Coronary artery (tissue), 2 donors: ENCODE data around the gene EYA2.

Source experiments
- DNase-seq: peaks from one replicate; pipeline ENCODE4 v3.0.0-alpha.2; 2017; ENCODE audit warnings: low spot score
- H3K27ac ChIP-seq, 2 donors: fragments of 200-600 bp; sonication (generic); one replicate each; pipeline ENCODE4 v1.5.1; 2016 to 2019
- H3K4me3 ChIP-seq: fragments of 200-600 bp; sonication (generic); 2 replicates; pipeline ENCODE4 v1.5.1; 2016; ENCODE audit warnings: mild to moderate bottlenecking, moderate library complexity
- CTCF ChIP-seq: fragments of 200-600 bp; sonication (generic); IDR thresholded peaks from one replicate; pipeline ENCODE4 v1.5.1; 2019; ENCODE audit warnings: antibody characterized with exemption

The EYA2 gene

DNA sequence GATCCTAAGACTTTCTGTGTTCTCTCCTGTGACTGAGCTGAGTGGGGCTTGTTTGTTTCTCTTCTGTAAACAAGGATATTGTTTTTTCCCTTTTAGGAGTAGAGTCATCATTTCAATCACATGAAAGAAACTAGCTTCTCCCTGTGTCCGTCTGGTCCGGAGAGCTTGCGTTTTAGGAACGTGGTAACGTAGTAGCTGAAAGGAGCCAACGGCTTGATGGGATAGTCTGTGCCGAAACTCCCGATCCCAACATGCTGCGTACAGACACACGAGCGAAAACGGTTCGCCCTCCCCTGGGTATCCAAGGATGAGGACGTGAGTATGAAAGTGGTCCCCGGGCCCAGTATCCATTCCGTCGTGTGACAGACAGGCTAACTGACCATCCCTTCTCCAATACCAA, 315.3 kb downstream of the EYA2 start:
- Histone ChIP-seq H3K4me3 (no peak overlapping the region), H3K27ac (no peak overlapping the region)
- no peak for TF ChIP-seq CTCF
- DNase-seq = no peak

GRCh38 chr20:47210470-47210869, 315.8 kb downstream of the EYA2 start:
- Histone ChIP-seq H3K27ac (no peak overlapping the region), H3K4me3 (no peak overlapping the region)
- TF ChIP-seq CTCF = no peak
- DNase-seq = no peak

DNA sequence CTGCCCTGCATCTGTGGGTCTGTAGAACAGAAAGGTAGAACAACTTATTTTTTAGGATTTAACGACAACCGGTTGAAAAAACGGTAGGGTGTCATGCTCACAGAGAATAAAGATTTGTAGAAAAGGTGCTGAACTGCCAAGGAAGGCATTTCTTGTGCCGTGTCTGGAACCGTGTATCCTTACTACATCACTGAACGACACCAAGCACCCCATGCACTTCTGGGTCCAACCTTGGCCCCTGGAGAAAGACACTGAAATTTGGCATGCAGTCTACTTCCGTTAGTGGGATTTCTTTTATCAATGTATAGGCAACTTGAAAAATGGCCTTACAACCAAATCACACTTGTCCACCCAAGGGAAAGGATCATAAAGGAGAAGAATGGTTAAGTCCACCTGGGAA, 316.4 kb downstream of the EYA2 start:
- no peak for TF ChIP-seq CTCF
- H3K4me3 ChIP-seq = no peak overlapping the region
- no peak overlapping the region for H3K27ac ChIP-seq
- no peak for DNase-seq

GRCh38 chr20:47212606-47213207, 318.1 kb downstream of the EYA2 start:
- Histone ChIP-seq H3K27ac (no peak overlapping the region), H3K4me3 (no peak overlapping the region)
- TF ChIP-seq CTCF = no peak
- no peak for DNase-seq

DNA sequence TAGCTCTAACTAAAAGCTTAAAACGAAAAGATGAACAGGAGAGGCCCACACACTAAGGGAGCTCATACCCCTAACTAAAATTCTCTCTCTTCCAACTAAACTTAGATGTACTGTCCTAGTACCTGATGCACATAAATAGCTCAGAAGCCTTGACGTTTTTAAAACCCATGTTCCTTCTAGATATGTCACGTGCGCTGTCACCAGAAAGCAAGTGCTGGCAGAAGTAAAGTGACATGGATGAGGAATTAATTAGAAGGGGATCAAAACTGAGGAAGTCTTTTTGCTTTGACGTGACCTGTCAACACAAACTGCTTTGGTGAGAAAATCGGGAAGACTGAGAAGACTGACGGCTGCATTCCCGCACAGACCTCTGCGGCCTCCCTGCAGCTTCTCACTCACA, 319.3 kb downstream of the EYA2 start:
- TF ChIP-seq CTCF = no peak
- DNase-seq = no peak
- Histone ChIP-seq H3K27ac (no peak overlapping the region), H3K4me3 (no peak overlapping the region)

GRCh38 chr20:47215653-47216397, 321.2 kb downstream of the EYA2 start:
- no peak for TF ChIP-seq CTCF
- H3K4me3 ChIP-seq = no peak overlapping the region
- H3K27ac ChIP-seq = no peak overlapping the region
- DNase-seq = no peak

DNA sequence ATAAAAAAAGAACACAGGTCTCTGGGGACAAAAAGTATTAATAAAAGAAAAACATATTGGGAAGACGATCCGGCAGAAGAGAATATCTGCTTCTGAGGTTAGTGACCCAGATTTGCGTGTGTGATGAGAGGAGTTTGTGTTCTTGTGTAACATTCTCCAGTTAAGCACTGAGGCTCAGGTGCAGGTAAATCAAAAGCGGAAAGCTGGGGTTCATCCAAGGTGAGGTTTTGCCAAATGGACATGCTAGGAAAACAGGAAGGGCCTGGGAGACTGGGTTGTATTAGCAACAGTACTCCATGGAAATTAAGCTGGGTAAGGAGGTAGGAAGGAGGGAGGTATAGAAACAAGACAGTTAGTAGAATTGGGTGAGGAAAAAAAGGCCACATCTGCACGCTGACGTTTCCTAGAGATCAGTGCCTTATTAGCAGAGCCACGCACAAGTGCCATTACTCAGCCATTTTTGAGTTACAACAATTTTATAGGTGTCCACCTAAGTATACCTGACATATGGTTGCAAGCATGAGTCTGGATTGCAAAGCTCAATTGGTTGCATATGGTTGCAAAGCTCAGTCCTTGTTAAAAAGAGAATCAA, 322.3 kb downstream of the EYA2 start:
- no peak for TF ChIP-seq CTCF
- H3K4me3 ChIP-seq = no peak overlapping the region
- DNase-seq = no peak
- no peak overlapping the region for H3K27ac ChIP-seq
